ENCODE data around the gene TANK. TPM values are rescaled to one million over a fixed set of nuclear protein-coding genes. Genes with fewer than 3 reads are reported as not detected.
"Not testable (repeated sequence)": the region's sequence is repeated elsewhere in the genome, so short reads cannot be mapped to it uniquely, and the experiment has no call there.

The TANK gene
- polyA plus RNA-seq, 1 donor from 2014 or later, result 58.1 TPM

GRCh38 chr2:161282311-161282644, 122.0 kb downstream of the TANK start:
- H2AFZ ChIP-seq (ENCODE audit: low read depth, low read length); H3K9me3 ChIP-seq (ENCODE audit: low read length); H3K27me3 ChIP-seq (ENCODE audit: insufficient read depth, low read depth, low read length); H3K36me3 ChIP-seq (ENCODE audit: insufficient read depth, low read length); H3K4me3 ChIP-seq (ENCODE audit: low read length); H3K27ac ChIP-seq (ENCODE audit: low read length); H3F3A ChIP-seq (ENCODE audit: insufficient read depth, low read length, poor library complexity, severe bottlenecking); H3K9ac ChIP-seq (ENCODE audit: low read length); H3K79me2 ChIP-seq (replicated peaks; ENCODE audit: insufficient read depth, low read length); H4K20me1 ChIP-seq (ENCODE audit: insufficient read depth); H3K4me2 ChIP-seq (ENCODE audit: low read length); H3K9me2 ChIP-seq (ENCODE audit: insufficient read depth, low read length): not testable (repeated sequence)

- no peaks in the 10 kb centered on the region for H3K9me3 ChIP-seq (ENCODE audit: low read length)
- no peaks in the 10 kb centered on the region for H3K36me3 ChIP-seq (ENCODE audit: insufficient read depth, low read length)
- no peak for TF ChIP-seq POLR2AphosphoS5 (IDR thresholded peaks at IDR 0.05)
- no peak for TF ChIP-seq TAF1 (IDR thresholded peaks at IDR 0.05; ENCODE audit: low read depth)
- TF ChIP-seq CTCF (IDR thresholded peaks at IDR 0.05; ENCODE audit: poor library complexity, severe bottlenecking), result no peak
- TF ChIP-seq EP300 (conservative IDR thresholded peaks at IDR 0.05; ENCODE audit: poor library complexity, severe bottlenecking), result no peak
- no peak for TF ChIP-seq SMC3 (conservative IDR thresholded peaks at IDR 0.05; ENCODE audit: poor library complexity)
- no peak overlapping the region for H3K27ac ChIP-seq (ENCODE audit: low read length)
- no peak overlapping the region for H2AFZ ChIP-seq (ENCODE audit: low read depth, low read length)
- H3K4me3 ChIP-seq (ENCODE audit: low read length), result no peak overlapping the region
- no peaks in the 10 kb centered on the region for H4K20me1 ChIP-seq (ENCODE audit: insufficient read depth)
- no peak overlapping the region for H3K4me2 ChIP-seq (ENCODE audit: low read length)
- no peak overlapping the region for H3K9ac ChIP-seq (ENCODE audit: low read length)
- H3K79me2 ChIP-seq (replicated peaks; ENCODE audit: insufficient read depth, low read length), result no peaks in the 10 kb centered on the region
- no peaks in the 10 kb centered on the region for H3F3A ChIP-seq (ENCODE audit: insufficient read depth, low read length, poor library complexity, severe bottlenecking)
- no peaks in the 10 kb centered on the region for H3K27me3 ChIP-seq (ENCODE audit: insufficient read depth, low read depth, low read length)
- no peaks in the 10 kb centered on the region for H3K9me2 ChIP-seq (ENCODE audit: insufficient read depth, low read length)
These were observed 123.7 kb downstream of the TANK start for GRCh38 chr2:161283926-161284325.

Other genes starting within 250 kb of the TANK start
- gene PSMD14, start 148.0 kb downstream of the TANK start, polyA plus RNA-seq, result 115 and 136 TPM in 2 replicates